ENCODE results near the gene RPS14. TPM values are rescaled to one million over a fixed set of nuclear protein-coding genes. Genes with fewer than 3 reads are reported as not detected.

The RPS14 gene
- total RNA-seq, 1 donor: 1,744 TPM

- DNase-seq (ENCODE audit: low read depth): no peak
- no peak overlapping the region for H3K4me3 ChIP-seq (ENCODE audit: low read depth, low read length)
- no peak for TF ChIP-seq CTCF (IDR thresholded peaks at IDR 0.05; ENCODE audit: insufficient read depth, low read depth, low read length)
These were observed 53.3 kb downstream of the RPS14 start for GRCh38 chr5:150396267-150396666.

- DNase-seq (ENCODE audit: low read depth): no peak
- TF ChIP-seq CTCF (IDR thresholded peaks at IDR 0.05; ENCODE audit: insufficient read depth, low read depth, low read length): no peak
- H3K4me3 ChIP-seq (ENCODE audit: low read depth, low read length): no peak overlapping the region
These were observed 53.9 kb downstream of the RPS14 start for GRCh38 chr5:150395688-150395975.

GRCh38 chr5:150394912-150395687, 54.4 kb downstream of the RPS14 start:
- no peak for TF ChIP-seq CTCF (IDR thresholded peaks at IDR 0.05; ENCODE audit: insufficient read depth, low read depth, low read length)
- no peak overlapping the region for H3K4me3 ChIP-seq (ENCODE audit: low read depth, low read length)
- no peak for DNase-seq (ENCODE audit: low read depth)

GRCh38 chr5:150394131-150394530, 55.4 kb downstream of the RPS14 start:
- DNase-seq (ENCODE audit: low read depth): peak; percentile 10
- no peak overlapping the region for H3K4me3 ChIP-seq (ENCODE audit: low read depth, low read length)
- no peak for TF ChIP-seq CTCF (IDR thresholded peaks at IDR 0.05; ENCODE audit: insufficient read depth, low read depth, low read length)

- no peak for TF ChIP-seq CTCF (IDR thresholded peaks at IDR 0.05; ENCODE audit: insufficient read depth, low read depth, low read length)
- no peak for DNase-seq (ENCODE audit: low read depth)
- no peak overlapping the region for H3K4me3 ChIP-seq (ENCODE audit: low read depth, low read length)
These were observed 56.4 kb downstream of the RPS14 start for GRCh38 chr5:150393096-150393645.

- no peak for TF ChIP-seq CTCF (IDR thresholded peaks at IDR 0.05; ENCODE audit: insufficient read depth, low read depth, low read length)
- no peak overlapping the region for H3K4me3 ChIP-seq (ENCODE audit: low read depth, low read length)
- DNase-seq (ENCODE audit: low read depth): no peak
These were observed 56.9 kb downstream of the RPS14 start for GRCh38 chr5:150392680-150393079.

Other genes with a start within 250 kb of the RPS14 start
- gene CAMK2A, start 160.0 kb downstream of the RPS14 start, total RNA-seq: 1.3 TPM in 2 replicates
- gene ARSI, start 146.8 kb downstream of the RPS14 start, total RNA-seq: 13.8 and 23.5 TPM in 2 replicates
- 19.0 and 23.7 TPM in 2 replicates for gene TCOF1, start 92.0 kb downstream of the RPS14 start, total RNA-seq
- 0.32 and 3.0 TPM in 2 replicates for gene CD74, start 36.8 kb downstream of the RPS14 start, total RNA-seq
- gene NDST1, start 58.4 kb upstream of the RPS14 start, total RNA-seq: 87.2 and 89.5 TPM in 2 replicates
- gene SYNPO, start 190.9 kb upstream of the RPS14 start, total RNA-seq: 7.3 and 10.6 TPM in 2 replicates
- under 0.01 TPM in 2 replicates for gene MYOZ3, start 211.5 kb upstream of the RPS14 start, total RNA-seq

Data from fibroblast of villous mesenchyme (primary cell).